HCT116 (cell line): Measurements from ENCODE around the gene ZDHHC1.

ENCODE experiments used
- CBX3 ChIP-seq: IDR thresholded peaks from 2 replicates; pipeline ENCODE4 v1.6.1; 2012; ENCODE audit warnings: low read depth
- ELF1 ChIP-seq: IDR thresholded peaks from 2 replicates; pipeline ENCODE4 v1.6.1; 2012; ENCODE audit warnings: low read depth, borderline replicate concordance
- EZH2 ChIP-seq: fragments of 200-600 bp; sonication (generic); IDR thresholded peaks from 2 replicates; pipeline ENCODE4 v1.6.1; 2017; ENCODE audit warnings: antibody characterized with exemption, mixed run types
- EZH2phosphoT487 ChIP-seq: fragments of 200-600 bp; IDR thresholded peaks from 2 replicates; pipeline ENCODE4 v1.6.1; 2018; ENCODE audit warnings: antibody characterized with exemption, borderline replicate concordance
- JUND ChIP-seq: IDR thresholded peaks from 2 replicates; pipeline ENCODE4 v1.6.1; 2012
- POLR2A ChIP-seq: IDR thresholded peaks from 2 replicates; pipeline ENCODE4 v1.7.0; 2011; ENCODE audit warnings: borderline replicate concordance; ENCODE audit not compliant: insufficient read depth, insufficient read length; ENCODE audit errors: extremely low read depth
- POLR2AphosphoS5 ChIP-seq: IDR thresholded peaks from 2 replicates; pipeline ENCODE4 v1.6.1; 2011; ENCODE audit warnings: mild to moderate bottlenecking, low read depth, low read length, moderate library complexity
- SIN3A ChIP-seq: IDR thresholded peaks from 2 replicates; pipeline ENCODE4 v1.6.1; 2012; ENCODE audit warnings: low read depth
- TCF7L2 ChIP-seq: IDR thresholded peaks from 2 replicates; pipeline ENCODE4 v1.7.0; 2011; ENCODE audit warnings: borderline replicate concordance, inconsistent platforms; ENCODE audit not compliant: insufficient read depth, insufficient read length; ENCODE audit errors: extremely low read depth
- YY1 ChIP-seq: IDR thresholded peaks from 2 replicates; pipeline ENCODE4 v1.6.1; 2011; ENCODE audit warnings: low read length, low read depth, moderate library complexity, mild to moderate bottlenecking; ENCODE audit not compliant: insufficient replicate concordance; ENCODE audit errors: extremely low read depth
- TF ChIP-seq, protein P1 (sequence below), 3 experiments: fragments of 200-600 bp in 1 of 3; sonication (generic) in 1 of 3; IDR thresholded peaks in 2 of 3; conservative IDR thresholded peaks in 1 of 3; 2 replicates each; pipeline ENCODE4 v1.5.1; 2012 to 2017; ENCODE audit warnings: low read depth in 2 of 3, low read length in 2 of 3, antibody characterized with exemption in 1 of 3, borderline replicate concordance in 1 of 3, control low read depth in 1 of 3, mild to moderate bottlenecking in 1 of 3, mixed read lengths in 1 of 3, mixed run types in 1 of 3, moderate library complexity in 1 of 3; ENCODE audit not compliant: insufficient read depth in 1 of 3
- TF ChIP-seq, protein P2 (sequence below): IDR thresholded peaks from 2 replicates; pipeline ENCODE4 v1.6.1; 2012
- TF ChIP-seq, protein P3 (sequence below): IDR thresholded peaks from 2 replicates; pipeline ENCODE4 v1.6.1; 2012
- TF ChIP-seq, protein P4 (sequence below): IDR thresholded peaks from 2 replicates; pipeline ENCODE4 v1.6.1; 2011; ENCODE audit warnings: mild to moderate bottlenecking, low read length, moderate library complexity; ENCODE audit not compliant: insufficient replicate concordance; ENCODE audit errors: extremely low read depth

DNA sequence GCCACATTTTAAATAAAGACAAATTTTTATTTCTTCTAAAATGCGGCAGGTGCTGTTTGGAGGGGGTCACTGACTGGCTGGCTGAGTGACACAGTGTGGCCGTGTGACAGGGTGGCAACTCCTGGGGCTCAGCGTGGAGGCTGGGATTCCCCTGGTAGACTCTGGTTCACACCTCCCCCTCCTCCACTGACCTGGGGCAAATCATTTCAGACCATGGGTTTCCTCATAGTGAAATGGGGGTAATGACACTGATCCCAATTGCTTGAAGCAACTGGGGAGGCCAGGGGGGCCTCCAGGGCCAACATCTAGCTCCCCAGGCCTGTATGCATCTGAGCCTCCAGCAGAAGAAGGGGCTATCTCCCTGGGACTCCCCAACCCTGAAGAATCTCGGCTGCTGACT, 21.2 kb upstream of the ZDHHC1 start:
- TF ChIP-seq, protein P1, sequence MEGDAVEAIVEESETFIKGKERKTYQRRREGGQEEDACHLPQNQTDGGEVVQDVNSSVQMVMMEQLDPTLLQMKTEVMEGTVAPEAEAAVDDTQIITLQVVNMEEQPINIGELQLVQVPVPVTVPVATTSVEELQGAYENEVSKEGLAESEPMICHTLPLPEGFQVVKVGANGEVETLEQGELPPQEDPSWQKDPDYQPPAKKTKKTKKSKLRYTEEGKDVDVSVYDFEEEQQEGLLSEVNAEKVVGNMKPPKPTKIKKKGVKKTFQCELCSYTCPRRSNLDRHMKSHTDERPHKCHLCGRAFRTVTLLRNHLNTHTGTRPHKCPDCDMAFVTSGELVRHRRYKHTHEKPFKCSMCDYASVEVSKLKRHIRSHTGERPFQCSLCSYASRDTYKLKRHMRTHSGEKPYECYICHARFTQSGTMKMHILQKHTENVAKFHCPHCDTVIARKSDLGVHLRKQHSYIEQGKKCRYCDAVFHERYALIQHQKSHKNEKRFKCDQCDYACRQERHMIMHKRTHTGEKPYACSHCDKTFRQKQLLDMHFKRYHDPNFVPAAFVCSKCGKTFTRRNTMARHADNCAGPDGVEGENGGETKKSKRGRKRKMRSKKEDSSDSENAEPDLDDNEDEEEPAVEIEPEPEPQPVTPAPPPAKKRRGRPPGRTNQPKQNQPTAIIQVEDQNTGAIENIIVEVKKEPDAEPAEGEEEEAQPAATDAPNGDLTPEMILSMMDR (IDR thresholded peaks at IDR 0.05 in 2 of 3, conservative IDR thresholded peaks at IDR 0.05 in 1 of 3; ENCODE audit: borderline replicate concordance in 1 of 3, insufficient read depth in 1 of 3, low read depth in 2 of 3, low read length in 2 of 3) = no peak
- TF ChIP-seq, protein P2, sequence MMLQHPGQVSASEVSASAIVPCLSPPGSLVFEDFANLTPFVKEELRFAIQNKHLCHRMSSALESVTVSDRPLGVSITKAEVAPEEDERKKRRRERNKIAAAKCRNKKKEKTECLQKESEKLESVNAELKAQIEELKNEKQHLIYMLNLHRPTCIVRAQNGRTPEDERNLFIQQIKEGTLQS = no peak
- TF ChIP-seq POLR2A (no peak), EZH2 (no peak), POLR2AphosphoS5 (no peak), ELF1 (no peak), JUND (no peak), YY1 (no peak), TCF7L2 (no peak), CBX3 (no peak), SIN3A (no peak), EZH2phosphoT487 (no peak)
- TF ChIP-seq, protein P3, sequence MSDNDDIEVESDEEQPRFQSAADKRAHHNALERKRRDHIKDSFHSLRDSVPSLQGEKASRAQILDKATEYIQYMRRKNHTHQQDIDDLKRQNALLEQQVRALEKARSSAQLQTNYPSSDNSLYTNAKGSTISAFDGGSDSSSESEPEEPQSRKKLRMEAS = no peak
- TF ChIP-seq, protein P4, sequence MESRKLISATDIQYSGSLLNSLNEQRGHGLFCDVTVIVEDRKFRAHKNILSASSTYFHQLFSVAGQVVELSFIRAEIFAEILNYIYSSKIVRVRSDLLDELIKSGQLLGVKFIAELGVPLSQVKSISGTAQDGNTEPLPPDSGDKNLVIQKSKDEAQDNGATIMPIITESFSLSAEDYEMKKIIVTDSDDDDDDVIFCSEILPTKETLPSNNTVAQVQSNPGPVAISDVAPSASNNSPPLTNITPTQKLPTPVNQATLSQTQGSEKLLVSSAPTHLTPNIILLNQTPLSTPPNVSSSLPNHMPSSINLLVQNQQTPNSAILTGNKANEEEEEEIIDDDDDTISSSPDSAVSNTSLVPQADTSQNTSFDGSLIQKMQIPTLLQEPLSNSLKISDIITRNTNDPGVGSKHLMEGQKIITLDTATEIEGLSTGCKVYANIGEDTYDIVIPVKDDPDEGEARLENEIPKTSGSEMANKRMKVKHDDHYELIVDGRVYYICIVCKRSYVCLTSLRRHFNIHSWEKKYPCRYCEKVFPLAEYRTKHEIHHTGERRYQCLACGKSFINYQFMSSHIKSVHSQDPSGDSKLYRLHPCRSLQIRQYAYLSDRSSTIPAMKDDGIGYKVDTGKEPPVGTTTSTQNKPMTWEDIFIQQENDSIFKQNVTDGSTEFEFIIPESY = no peak
